Cardiac muscle cell (in vitro differentiated cells and primary cell): ENCODE data around the gene DYNLRB1. TPM values are rescaled to one million over a fixed set of nuclear protein-coding genes. Genes with fewer than 3 reads are reported as not detected.

Experiments
- DNase-seq, 2 donors: peaks; one replicate each; pipeline versions ENCODE4 v3.0.0 to v3.0.0-alpha.2; 2010 to 2017; ENCODE audit warnings: low read depth in 1 of 2, low spot score in 1 of 2
- H3K27ac ChIP-seq: fragments of 200-600 bp; sonication (generic); 2 replicates; pipeline ENCODE4 v1.5.1; 2016
- H3K27me3 ChIP-seq: fragments of 200-600 bp; sonication (generic); 2 replicates; pipeline ENCODE4 v1.6.0; 2016; ENCODE audit warnings: control low read depth
- H3K36me3 ChIP-seq: fragments of 200-600 bp; sonication (generic); 2 replicates; pipeline ENCODE4 v1.5.1; 2016; ENCODE audit warnings: control low read depth
- H3K4me1 ChIP-seq: fragments of 200-600 bp; sonication (generic); 2 replicates; pipeline ENCODE4 v1.8.1; 2017; ENCODE audit warnings: low read depth, mild to moderate bottlenecking, mixed run types
- H3K4me3 ChIP-seq: fragments of 200-600 bp; sonication (generic); 2 replicates; pipeline ENCODE4 v1.5.1; 2016; ENCODE audit warnings: mild to moderate bottlenecking
- H3K9me3 ChIP-seq: fragments of 200-600 bp; sonication (generic); 2 replicates; pipeline ENCODE4 v1.5.1; 2017; ENCODE audit warnings: low read depth, mild to moderate bottlenecking, control low read depth
- CTCF ChIP-seq: IDR thresholded peaks from 2 replicates; pipeline ENCODE4 v1.5.1; 2012; ENCODE audit warnings: low read depth, mild to moderate bottlenecking, low read length
- polyA plus RNA-seq: library from polyadenylated mRNA; unstranded; fragments of >200 nt; fragmentation: Nextera tagmentation; extraction: Ambion mirVana; gene quantifications from 2 replicates; pipeline ENCODE4 v1.2.1, GENCODE V29; 2016
- total RNA-seq: library from RNA; depleted of rRNA; stranded (reverse); fragments of >200 nt; gene quantifications from 2 replicates; pipeline ENCODE4 v1.2.3, GENCODE V29; 2016

Gene DYNLRB1
- total and polyA plus RNA-seq, 2 experiments from 2014 or later = 155 to 330 TPM

- Histone ChIP-seq H3K27ac (no peak overlapping the region), H3K4me1 (no peaks in the 10 kb centered on the region), H3K4me3 (no peak overlapping the region), H3K36me3 (peaks cover 48% of the 10 kb centered on the region), H3K9me3 (no peaks in the 10 kb centered on the region), H3K27me3 (no peaks in the 10 kb centered on the region)
- no peak for TF ChIP-seq CTCF
- DNase-seq = no peak
Observed at GRCh38 chr20:34532756-34533155, 16.5 kb downstream of the DYNLRB1 start.

- H3K27me3 ChIP-seq = no peaks in the 10 kb centered on the region
- peaks cover 41% of the 10 kb centered on the region for H3K36me3 ChIP-seq
- no peak overlapping the region for H3K4me3 ChIP-seq
- H3K27ac ChIP-seq = no peak overlapping the region
- DNase-seq = no peak
- TF ChIP-seq CTCF = no peak
- no peaks in the 10 kb centered on the region for H3K4me1 ChIP-seq
- H3K9me3 ChIP-seq = no peaks in the 10 kb centered on the region
Observed at GRCh38 chr20:34534391-34535165, 18.4 kb downstream of the DYNLRB1 start.

DNA sequence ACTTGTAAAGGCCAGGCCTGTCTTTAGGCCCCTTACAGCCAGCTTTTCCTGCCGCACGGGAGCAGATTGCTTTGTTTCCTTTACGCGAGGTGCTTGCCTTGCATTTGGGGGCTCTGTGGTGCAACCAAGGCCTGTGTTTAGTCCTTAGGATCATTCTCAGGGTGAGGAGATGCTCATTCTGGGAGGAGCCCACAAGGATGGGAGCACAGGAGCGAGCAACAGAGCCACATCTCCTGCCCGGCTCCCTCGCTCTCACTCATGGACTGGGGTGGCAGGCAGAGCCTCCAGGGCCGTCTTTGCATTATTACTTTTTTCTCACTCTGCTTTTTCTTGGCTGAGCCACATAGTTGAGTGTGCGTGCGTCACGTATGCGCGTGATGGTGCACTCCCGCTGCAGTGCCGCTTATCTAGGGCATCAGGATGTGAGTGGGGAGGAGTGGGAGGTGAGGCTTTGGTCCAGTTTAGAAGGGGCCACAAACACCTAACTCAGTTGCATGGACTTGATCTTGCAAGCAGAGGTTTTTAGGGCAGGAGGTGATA lies 19.1 kb downstream of the DYNLRB1 start:
- Histone ChIP-seq H3K4me3 (no peak overlapping the region), H3K4me1 (no peaks in the 10 kb centered on the region), H3K36me3 (peaks cover 36% of the 10 kb centered on the region), H3K27me3 (no peaks in the 10 kb centered on the region), H3K27ac (no peak overlapping the region), H3K9me3 (no peaks in the 10 kb centered on the region)
- TF ChIP-seq CTCF = no peak
- DNase-seq = no peak

DNA sequence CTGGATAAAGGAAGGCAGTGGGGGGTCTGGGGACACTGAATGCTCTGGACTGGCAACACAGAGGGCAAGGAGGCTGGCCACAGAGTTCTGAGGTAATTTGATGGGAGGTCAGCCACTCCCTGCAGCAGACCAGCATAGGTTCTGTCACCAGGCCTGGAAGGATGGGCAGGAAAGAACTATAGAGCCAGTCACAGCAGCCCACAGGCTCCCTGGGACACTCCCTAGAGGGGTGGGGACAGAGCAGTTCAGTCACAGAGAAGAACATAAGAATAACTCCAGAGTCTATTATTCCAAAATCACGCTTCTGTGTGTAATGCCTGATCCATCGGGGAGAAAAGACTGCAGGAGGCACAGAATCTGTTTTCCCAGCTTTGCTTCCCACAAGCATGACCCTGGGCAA lies 19.6 kb downstream of the DYNLRB1 start:
- H3K36me3 ChIP-seq = peaks cover 39% of the 10 kb centered on the region

DNA sequence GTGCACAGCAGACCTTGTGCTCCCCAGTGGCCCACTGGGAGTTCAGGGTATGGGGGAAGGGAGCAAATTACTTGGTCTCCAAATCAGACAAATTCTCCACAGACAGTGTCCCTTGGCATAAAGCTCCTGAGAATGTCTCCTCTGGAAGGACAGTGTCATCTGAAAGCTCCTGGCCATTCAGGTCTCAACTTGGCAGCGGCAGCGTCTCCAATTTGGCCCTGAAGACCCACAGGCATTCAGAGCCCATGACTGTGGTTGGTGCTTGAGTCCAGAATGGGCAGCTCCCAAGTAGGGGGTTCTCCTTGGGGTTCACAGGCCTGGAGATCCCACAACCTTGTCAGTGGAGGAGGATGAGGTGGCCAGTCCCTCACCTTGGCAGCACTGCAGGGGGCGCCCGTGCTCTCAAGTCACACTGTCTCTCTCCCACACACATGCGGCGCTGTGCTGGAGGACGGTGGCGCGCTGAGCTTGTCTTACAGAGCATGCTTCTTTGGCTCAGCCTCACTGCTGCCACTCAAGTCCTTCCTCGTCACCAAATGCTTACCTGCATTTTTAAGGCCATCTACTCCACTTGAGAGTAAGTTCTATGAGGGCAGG lies 20.7 kb downstream of the DYNLRB1 start:
- H3K36me3 ChIP-seq = peaks cover 39% of the 10 kb centered on the region
- H3K4me3 ChIP-seq = no peak overlapping the region
- H3K9me3 ChIP-seq = no peaks in the 10 kb centered on the region
- peak; percentile 44 to 52 for DNase-seq
- H3K27me3 ChIP-seq = no peaks in the 10 kb centered on the region
- H3K4me1 ChIP-seq = no peaks in the 10 kb centered on the region
- TF ChIP-seq CTCF = peak; percentile 54
- H3K27ac ChIP-seq = no peak overlapping the region

More for the DNA sequence above, 19.6 kb downstream of the DYNLRB1 start:
- H3K27me3 ChIP-seq = no peaks in the 10 kb centered on the region
- H3K9me3 ChIP-seq = no peaks in the 10 kb centered on the region
- no peak for DNase-seq
- no peak overlapping the region for H3K27ac ChIP-seq
- H3K4me1 ChIP-seq = no peaks in the 10 kb centered on the region
- TF ChIP-seq CTCF = no peak
- H3K4me3 ChIP-seq = no peak overlapping the region
